ENCODE data around the gene DHX40.
"Not testable (repeated sequence)": the region's sequence is repeated elsewhere in the genome, so short reads cannot be mapped to it uniquely, and the experiment has no call there.

DHX40 gene

DNA sequence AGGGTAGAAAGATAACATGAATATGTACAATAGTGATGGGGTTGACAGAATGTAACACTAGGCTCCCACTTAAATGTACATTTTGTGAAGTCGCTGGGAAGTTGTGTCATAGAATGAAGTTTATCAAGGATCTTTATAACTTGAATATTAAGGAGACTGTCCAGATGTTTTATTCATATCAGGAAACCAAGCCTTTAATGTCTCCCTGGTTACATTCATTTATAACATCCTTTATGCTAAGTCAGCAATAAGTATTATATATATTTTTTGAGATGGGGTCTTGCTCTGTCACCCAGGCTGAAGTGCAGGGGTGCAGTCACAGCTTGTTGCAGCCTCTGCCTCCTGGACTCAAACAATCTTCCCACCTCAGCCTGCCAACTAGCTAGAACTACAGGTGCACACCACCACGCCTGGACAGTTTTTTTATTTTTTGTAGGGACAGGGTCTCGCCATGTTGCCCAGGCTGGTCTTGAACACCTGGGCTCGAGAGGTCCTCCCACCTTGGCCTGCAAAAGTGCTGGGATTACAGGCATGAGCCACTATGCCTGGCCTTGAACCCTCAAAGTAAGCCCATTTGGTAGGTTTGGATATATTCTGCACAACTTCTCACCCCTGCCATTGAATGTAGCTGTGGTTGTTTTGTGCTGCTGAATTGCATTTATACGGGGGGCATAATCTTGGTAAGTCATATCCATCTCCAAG lies 68.4 kb downstream of the DHX40 start:
- DNase-seq = no peak

DNA sequence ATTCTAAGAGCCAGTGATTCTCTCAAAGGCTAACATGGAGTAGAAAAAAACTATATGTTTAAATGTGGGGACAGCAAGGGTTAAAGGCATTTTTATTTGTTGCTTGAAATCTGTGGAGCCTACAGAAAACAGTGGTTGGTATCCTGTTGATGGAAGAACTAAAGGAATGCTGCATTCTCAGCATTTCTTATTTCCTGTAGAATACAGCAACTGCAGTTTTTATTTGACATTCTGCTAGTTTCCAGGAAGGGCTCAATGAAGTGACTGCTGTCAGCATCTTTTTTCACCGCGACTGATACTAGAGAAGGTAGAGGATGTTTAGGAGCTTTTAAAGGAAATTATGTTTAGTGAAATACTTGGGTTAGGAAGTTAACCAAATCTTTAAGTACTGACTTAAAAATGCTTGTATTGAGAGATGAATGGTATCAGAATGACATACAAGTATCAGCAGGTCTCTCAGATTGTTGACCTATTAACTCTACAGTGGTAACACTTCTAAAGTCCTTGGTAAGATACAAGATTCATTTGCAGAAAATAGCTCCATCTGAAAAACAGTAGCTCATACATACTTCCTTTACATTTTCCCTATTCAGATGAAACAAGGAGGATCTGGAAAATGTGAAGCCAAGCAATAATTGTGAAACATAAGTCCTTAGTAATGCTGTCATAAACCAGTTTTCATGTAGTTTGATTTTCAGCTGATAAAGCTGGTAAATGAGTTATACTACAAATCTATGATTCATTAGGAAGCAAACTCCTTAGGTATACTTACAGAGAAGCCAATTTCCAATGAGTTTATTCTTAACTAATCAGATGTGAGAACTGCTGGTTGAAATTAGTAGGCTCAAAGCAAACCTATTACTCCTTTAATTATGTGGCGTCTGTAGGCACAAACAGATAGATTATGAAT lies 69.5 kb downstream of the DHX40 start:
- no peak for DNase-seq

DNA sequence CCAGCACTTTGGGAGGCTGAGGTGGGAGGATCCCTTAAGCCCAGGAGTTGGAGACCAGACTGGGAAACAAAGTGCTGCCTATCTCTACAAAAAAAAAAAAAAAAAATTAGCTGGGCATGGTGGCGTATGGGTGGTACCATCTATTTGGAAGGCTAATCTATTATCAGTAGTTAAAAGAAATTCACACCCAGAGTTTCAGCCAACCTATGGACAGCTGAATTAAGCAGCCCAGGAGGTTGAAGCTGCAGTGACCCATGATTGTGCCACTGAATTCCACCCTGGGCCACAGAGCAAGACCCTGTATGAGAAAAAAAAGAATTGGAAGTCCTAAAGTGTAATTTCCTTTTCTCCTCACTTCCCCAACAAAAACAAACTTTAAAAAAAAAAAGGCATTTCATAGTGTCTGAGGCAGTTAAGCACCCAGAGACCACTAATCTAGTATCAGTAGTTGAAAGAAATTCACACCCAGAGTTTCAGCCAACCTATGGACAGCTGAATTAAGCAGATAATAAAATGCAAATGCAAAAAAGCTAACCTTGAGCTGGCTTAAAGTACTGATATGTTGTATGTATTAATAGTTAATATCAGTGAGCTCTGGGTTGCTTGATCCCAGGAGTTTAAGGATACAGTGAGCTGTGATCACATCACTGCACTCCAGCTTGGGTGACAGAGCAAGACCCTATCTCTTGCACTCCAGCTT lies 72.4 kb downstream of the DHX40 start:
- DNase-seq = no peak

DNA sequence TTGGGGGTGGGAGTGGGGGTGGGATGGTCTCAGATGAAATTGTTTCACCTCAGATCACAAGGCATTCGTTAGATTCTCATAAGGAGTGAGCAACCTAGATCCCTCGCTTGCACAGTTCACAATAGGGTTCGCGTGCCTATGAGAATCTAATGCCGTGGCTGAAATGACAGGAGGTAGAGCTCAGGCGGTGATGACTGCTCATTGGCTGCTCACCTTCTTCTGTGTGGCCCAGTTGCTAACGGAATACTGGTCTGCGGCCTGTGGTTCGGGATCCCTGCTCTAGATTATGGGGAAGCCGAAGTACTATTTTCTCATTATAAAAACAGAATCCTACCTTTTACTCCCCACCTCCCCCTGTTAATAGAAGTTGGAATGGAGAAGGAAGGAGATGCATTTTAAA lies 73.1 kb downstream of the DHX40 start:
- DNase-seq = no peak

DNA sequence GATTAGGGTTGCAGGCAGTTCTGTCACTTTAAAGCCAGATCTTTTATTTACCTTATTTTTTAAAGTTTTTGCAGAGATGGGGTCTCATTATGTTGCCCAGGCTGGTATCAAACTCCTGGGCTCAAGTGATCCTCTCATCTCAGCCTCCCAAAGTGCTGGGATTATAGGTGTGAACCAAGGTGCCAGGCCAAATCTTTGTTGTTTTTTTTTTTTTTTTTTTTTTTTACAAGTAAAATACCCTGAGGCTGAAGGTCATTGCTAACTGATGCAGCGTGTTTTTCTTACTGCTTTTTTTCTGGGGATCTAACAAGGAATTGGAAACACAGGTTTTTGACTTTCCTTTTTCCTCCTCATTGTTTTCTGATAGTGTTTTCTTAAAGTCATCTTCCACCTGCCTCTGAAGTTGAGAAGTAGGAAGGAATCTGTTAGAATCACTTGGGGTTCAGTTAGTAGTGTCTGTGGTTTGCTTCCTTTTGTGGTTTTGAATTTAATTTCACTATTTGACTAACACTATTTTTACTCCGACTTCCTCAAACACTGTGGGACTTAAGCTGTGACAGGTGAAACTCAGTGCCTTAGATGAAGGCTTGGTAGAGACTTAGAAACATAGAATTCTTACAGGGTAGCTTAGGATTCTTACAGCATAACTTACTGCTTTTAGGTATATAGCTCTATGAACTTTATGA lies 76.5 kb downstream of the DHX40 start:
- DNase-seq = no peak

DNA sequence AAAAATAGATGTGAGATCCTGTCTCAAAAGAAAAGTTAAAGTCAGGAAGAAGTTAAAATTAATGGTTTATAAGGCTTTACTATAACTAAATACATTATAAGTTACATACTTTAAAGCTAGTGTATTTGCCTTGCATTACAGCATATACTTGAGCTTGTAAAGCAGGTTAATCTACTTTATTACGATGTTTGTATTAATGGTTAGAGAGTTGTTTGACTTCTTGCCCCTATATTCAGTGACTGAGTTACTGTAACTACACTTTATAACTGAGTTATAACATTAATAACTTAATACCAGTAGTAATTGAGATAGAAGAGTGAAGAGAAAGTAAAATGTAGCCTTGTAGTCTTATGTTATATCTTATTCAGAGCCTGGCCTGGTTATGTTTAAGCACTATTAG lies 77.2 kb downstream of the DHX40 start:
- DNase-seq = no peak

DNA sequence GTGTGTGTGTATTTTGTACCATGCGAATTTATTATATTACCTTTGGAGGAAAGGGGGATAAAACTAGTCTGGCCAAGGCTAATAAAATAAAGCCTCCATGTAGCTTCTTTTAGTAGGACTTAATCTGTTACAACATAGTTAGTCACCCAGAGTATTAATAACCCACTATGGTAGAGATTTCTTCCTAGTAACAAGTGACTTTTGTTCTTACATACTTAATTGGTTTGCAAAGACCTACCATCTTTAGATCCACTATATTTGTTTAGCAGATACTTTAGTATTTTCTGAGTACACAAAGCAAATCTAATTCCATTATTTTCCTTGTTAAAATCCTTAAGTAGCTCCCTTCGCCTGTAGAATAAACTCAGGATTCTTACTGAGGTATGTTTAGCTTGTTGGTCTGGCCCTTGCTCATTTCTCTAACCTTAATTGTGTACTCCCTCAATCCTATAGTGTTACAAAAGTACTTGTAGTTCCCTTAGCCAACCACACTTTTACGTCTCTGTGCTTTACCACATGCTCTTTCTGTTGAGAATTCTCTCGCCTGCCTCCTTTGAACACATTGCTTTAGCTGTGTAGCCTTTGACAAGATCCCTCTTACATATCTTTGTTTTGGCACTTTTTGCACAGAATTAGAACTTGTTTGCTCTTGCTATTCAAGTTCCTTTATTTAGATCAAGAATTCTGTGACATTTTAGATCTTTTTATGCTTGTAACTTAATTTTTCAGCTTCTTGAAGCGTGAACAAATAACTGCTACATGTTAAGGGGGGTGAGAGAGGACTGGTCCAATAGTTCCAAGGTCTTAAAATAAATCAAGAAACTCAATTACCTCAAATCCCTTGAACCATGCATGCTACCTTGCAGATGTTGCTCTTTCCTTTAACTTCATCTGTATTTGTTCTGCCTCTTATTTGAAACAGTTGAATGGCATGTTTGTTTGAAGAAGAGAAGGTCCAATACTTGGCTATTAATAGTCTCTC lies 78.0 kb downstream of the DHX40 start:
- DNase-seq = no peak

DNA sequence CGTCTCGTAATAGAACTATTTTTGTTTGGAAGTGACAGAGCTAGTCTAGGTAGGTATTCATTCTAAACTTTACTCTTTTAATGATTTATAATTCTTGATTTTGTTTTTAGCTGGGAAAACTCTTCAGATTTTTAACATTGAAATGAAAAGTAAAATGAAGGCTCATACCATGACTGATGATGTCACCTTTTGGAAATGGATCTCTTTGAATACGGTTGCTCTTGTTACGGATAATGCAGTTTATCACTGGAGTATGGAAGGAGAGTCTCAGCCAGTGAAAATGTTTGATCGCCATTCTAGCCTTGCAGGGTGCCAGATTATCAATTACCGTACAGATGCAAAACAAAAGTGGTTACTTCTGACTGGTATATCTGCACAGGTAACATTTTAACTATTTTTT lies 81.9 kb downstream of the DHX40 start:
- no peak for DNase-seq

DNA sequence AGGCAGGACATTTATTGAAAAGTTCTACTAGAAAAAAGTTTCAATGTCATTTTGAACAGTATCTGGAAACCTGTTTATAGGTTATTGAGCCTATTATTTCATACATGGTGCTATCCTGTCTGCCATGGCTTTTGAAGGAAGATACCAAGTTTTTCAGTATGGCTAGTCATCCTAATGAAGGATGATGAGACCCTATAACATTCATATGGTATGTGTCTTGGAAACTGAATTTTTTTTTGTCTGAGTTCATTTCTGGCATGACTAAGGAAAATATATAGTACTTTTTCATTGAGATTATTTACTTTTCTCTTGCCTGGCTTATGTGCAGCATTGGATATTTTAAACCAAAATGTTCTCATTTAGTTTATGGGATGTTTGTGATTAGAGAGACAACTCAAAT lies 84.5 kb downstream of the DHX40 start:
- no peak for DNase-seq

DNA sequence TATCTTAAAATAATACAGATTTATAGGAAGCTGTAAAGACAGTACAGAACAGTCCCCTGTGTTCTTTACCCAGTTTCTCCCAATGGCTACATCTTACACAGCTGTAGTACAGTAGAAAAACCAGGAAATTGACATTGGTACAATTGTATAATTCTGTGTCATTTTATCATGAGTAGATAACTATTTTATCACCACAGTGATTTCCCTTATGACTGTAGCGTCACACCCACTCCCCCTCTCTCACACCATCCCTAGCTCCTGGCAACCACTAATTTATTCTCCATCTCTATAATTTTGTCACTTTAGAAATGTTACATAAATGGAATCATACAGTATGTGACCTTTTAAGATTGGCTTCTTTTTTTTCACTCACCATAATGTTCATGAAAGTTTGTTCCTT lies 85.2 kb downstream of the DHX40 start:
- no peak for DNase-seq

DNA sequence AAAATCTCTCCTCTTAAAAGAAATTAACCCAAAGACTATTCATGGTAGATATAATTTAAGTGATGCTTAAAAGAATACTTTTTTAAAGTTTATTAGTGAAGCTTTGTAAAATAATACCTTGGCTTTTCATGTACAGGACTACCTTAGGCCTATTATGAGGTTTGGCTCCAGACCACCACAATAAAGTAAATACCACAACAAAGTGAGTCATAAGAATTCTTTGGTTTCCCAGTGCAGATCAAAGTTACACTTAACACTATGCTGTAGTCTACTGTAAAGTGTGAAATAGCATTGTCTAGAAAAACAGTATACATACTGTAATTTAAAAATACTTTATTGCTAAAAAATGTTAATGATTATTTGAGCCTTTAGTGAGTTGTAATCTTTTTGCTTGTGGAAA lies 85.9 kb downstream of the DHX40 start:
- DNase-seq = no peak

DNA sequence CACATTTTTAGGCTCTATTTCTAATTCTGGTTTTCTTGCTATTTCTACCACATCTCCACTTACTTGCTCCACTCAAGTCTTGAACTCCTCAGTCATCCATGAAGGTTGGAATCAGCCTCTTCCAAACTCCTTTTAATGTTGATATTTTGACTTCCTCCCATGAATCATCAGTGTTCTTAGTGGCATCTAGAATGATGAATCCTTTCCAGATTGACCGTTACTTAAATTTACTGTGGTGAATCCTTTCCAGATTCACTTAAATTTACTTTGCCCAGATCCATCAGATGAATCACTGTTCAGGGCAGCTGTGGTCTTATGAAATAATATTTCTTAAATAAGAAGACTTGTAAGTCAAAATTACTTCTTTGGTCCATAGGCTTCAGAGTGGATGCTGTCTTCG lies 86.7 kb downstream of the DHX40 start:
- DNase-seq = no peak

DNA sequence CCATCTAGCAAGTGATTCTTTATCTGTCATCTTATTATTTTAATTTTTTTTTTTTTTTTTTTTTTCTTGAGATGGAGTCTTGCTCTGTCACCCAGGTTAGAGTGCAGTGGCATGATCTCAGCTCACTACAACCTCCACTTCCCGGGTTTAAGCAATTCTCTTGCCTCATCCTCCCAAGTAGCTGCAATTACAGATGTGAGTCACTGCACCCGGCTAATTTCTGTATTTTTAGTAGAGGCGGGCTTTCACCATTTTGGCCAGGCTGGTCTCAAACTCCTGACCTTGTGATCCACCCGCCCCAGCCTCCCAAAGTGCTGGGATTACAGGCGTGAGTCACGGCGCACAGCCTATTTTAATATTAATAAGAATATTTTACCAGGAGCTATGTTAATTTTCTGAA lies 91.2 kb downstream of the DHX40 start:
- not testable (repeated sequence) for DNase-seq
